ENCODE data around the gene NOTCH2. TPM values are rescaled to one million over a fixed set of nuclear protein-coding genes. Genes with fewer than 3 reads are reported as not detected.
"Not testable (repeated sequence)": the region's sequence is repeated elsewhere in the genome, so short reads cannot be mapped to it uniquely, and the experiment has no call there.

The NOTCH2 gene
- total RNA-seq, 2 experiments from 2014 or later = 90.9 to 95.6 TPM

DNA sequence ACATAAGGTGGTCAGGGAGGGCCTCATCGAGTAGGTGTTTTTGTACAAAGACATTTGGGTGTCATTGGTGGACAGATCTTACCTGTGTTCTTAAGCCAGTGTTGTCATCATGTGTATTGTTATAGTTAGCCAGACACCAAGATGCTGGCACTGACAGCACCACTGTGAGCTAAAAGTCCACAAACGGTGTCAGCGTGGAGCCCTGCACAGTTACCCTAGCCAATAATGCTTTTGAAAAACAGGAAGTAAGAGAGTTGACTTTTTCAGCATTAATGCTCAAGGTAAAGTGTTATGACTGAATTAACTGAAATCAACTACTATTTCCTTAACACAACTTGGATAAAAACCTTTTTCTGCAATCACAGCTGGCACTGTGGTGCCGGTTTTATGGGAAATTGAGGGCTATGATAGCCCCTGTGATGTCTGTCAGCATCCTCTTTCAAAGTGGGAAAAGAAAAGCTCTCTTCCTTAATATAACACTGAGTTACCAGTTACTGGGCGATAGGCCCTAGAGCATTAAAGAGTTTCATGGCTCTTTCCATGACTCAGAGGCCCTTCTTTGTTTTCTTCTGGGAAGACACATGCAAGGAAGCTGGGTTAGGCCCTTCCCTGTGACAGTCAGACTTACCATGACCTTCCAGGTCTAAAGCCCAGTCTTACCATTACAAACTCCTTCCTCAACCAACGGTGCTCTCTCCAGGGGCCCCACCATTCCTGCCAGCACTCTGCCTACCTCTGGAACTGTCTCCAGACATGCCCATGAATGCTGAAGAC, 29.7 kb upstream of the NOTCH2 start:
- H3K27me3 Mint-ChIP-seq; H3K36me3 Mint-ChIP-seq; H3K27ac Mint-ChIP-seq; H3K9me3 Mint-ChIP-seq (ENCODE audit: low read depth); DNase-seq; ATAC-seq; H3K4me1 Mint-ChIP-seq; H3K4me3 Mint-ChIP-seq; CTCF ChIA-PET: not testable (repeated sequence)

DNA sequence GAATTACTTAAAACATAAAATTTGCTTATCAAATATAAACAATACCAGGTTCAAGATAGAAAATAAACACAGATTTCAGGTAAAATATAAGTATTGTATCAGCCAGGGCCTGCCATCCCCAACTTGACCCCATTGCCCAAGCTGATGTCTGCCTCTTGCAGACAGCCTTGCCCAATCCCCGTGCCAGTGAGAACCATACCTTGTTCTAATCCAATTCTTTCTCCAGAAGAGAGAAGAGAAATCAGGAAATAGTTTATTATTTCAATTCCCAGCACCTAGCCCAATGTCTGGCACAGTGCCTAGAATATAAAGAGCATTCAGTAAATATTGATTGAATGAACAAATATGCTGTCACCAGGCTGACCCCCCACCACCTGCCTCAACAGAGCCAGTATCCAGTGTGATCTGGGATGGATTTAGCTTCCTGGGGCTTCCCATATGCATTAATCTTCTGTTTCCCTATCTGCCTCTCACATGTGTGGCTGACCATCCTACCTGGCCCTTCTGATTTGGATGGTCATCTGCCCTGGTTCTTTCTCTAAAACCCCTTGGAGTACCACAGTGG, 27.6 kb upstream of the NOTCH2 start:
- DNase-seq; H3K27me3 Mint-ChIP-seq; H3K36me3 Mint-ChIP-seq; H3K4me1 Mint-ChIP-seq; H3K9me3 Mint-ChIP-seq (ENCODE audit: low read depth); H3K27ac Mint-ChIP-seq; H3K4me3 Mint-ChIP-seq; ATAC-seq; CTCF ChIA-PET: not testable (repeated sequence)

DNA sequence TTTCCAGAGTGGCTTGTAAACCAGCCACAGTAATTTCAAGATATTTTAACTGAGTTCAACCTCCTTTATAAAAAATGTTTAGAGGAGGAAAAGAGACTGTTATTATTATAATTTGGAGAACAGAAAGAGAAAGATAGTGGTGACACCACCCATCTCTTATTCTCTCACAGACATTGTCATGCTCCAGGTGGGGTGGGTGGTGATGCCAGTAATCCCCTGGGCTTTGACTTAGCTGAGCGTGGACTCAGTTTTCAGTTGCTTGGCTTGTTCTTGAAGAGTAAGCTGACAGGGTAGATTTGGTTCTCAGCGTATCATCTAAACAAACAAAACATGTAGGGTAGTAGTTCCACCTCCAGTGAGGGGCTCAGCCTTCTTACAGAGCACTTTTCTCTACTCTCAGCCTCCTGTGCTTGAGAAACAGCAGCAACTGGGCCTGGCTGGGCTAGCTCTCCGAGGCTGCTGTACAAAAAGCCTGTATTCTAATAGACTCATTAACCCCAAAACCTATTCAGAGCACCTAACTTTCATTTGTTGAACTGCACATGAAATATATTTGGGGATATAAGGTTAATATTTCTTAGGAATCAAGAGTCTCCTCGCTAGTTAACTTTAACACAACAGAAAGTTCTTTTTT, 24.2 kb upstream of the NOTCH2 start:
- H3K27ac Mint-ChIP-seq; DNase-seq; H3K27me3 Mint-ChIP-seq; H3K4me3 Mint-ChIP-seq; H3K9me3 Mint-ChIP-seq (ENCODE audit: low read depth); CTCF ChIA-PET; H3K36me3 Mint-ChIP-seq; H3K4me1 Mint-ChIP-seq; ATAC-seq: not testable (repeated sequence)

DNA sequence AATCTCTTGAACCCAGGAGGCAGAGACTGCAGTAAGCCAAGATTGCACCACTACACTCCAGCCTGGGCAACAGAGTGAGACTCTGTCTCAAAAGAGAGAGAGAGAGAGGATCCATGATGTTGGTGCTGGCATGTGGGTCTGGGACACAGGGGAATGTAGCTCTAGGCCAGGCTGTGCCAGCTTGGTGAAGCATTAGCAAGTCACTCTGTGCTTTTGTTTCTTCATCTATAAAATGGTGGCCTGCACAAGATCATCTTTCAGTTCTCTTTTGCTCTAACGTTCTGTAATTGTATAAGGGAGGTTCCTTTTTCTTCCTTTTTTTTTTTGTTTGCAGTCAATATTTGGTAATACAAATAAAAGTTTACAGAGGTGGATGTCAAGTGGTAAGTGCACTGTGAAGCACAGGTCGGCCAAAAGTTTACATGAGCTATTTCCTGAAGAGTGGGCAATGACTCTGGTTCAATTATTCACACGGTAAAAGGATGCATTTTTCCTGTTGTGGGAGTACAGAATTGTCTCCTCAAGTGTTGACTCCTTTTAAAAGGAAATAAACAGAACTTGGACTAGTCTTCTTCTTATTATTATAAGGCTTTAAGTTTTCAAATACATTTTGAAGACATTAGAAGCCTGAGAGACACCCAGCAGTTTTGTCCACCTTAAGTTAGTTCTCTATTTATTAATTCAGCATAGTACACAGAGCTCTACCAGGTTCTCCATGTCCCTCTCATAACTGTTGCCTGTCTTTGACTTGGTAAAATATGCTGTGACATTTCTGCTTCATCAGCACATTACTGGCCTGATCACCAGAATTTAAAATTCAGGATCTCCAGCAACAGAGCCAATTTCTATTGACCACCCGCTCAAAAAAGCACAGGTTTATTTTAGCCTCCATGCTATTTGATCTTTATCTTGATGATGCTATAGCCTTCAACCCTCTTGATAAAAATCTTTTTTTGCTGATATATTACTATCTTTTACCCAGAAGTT, 23.1 kb upstream of the NOTCH2 start:
- H3K4me1 Mint-ChIP-seq = not testable (repeated sequence)

DNA sequence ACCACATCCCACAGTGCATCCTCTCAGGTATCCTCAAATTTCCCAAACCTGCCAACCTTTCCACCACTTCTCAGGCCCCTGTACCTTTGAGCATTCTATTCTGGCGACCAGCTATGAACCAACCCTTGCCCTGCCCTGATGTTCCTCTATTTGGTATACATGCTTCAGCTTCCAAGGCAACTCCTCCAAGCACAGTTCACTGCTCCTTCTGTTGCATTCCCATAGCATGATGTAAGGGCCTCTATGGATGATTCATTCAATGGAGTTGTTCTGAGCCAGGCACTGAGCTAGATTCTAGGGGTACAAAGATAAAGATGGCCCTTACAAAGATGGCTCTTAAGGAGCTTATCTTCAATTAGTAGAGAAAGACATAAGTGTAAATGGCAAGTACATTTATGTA, 21.4 kb upstream of the NOTCH2 start:
- H3K9me3 Mint-ChIP-seq (ENCODE audit: low read depth); CTCF ChIA-PET; H3K27me3 Mint-ChIP-seq; ATAC-seq; DNase-seq; H3K27ac Mint-ChIP-seq; H3K4me3 Mint-ChIP-seq; H3K4me1 Mint-ChIP-seq; H3K36me3 Mint-ChIP-seq: not testable (repeated sequence)

More for the DNA sequence above, 23.1 kb upstream of the NOTCH2 start:
- ATAC-seq; H3K36me3 Mint-ChIP-seq; DNase-seq; H3K27me3 Mint-ChIP-seq; H3K4me3 Mint-ChIP-seq; H3K9me3 Mint-ChIP-seq (ENCODE audit: low read depth); CTCF ChIA-PET; H3K27ac Mint-ChIP-seq: not testable (repeated sequence)

DNA sequence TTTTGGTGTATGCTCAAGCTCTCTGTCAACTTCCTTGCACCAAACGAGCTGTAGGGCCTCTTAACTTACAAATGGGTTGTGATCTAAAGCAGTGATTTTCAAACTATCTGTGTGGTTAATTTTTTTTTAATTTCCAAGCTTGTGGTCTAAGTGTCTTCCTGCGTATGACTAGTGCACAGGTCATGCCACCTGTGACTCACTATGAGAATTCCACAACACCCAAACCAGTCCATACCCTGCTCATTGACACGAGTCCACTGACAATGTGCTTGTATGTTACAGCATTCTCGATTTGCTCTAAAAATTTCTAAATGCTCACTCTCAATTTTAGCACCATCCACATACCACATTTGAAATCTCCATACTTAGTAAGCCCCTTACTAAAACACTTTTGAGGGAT, 18.5 kb upstream of the NOTCH2 start:
- CTCF ChIA-PET; H3K4me1 Mint-ChIP-seq; H3K4me3 Mint-ChIP-seq; H3K9me3 Mint-ChIP-seq (ENCODE audit: low read depth); H3K27me3 Mint-ChIP-seq; H3K36me3 Mint-ChIP-seq: not testable (repeated sequence)
- peak; percentile 66 for DNase-seq
- peak overlapping the region; percentile 50 for H3K27ac Mint-ChIP-seq
- peak; percentile 100 for ATAC-seq

DNA sequence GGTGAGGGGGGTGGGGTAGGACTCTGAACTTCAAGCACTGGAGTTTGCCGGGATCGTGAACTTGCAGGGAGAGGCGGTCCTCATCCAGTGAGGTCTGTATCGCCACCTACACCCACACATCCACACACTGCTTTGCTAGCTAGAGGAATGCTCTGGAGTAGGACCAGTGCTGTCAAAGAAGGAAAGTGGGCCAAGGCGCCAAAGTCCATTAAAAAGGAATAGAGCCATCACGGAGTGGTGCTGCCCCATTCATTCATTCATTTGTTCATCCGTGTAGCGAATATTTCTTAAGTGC, 405 bp upstream of the NOTCH2 start:
- H3K9me3 Mint-ChIP-seq (ENCODE audit: low read depth); ATAC-seq; CTCF ChIA-PET; H3K27ac Mint-ChIP-seq; H3K36me3 Mint-ChIP-seq; DNase-seq; H3K4me3 Mint-ChIP-seq; H3K27me3 Mint-ChIP-seq; H3K4me1 Mint-ChIP-seq: not testable (repeated sequence)

DNA sequence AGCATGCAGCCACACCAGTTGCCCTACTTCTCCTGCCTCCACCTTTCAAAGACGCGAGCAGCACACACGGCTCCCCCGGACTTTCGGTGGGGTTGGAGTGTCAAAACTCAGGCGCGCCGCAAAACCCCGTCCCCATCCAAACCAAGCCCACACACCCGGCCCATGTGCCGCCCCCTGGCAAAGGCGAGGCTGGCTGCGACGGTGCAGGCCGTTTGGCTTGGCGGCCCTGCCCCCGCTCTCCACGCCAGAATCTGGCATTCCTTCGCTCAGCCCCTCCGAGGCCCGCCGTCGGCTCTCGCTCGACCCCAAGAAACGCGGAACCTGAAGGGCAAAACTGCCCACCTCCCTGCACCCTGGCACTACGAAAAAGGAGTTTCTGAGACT, 787 bp downstream of the NOTCH2 start:
- DNase-seq = peak; percentile 41
- ATAC-seq; H3K27me3 Mint-ChIP-seq; H3K27ac Mint-ChIP-seq; H3K36me3 Mint-ChIP-seq; H3K9me3 Mint-ChIP-seq (ENCODE audit: low read depth); CTCF ChIA-PET; H3K4me1 Mint-ChIP-seq: not testable (repeated sequence)
- peak overlapping the region; percentile 61 for H3K4me3 Mint-ChIP-seq

DNA sequence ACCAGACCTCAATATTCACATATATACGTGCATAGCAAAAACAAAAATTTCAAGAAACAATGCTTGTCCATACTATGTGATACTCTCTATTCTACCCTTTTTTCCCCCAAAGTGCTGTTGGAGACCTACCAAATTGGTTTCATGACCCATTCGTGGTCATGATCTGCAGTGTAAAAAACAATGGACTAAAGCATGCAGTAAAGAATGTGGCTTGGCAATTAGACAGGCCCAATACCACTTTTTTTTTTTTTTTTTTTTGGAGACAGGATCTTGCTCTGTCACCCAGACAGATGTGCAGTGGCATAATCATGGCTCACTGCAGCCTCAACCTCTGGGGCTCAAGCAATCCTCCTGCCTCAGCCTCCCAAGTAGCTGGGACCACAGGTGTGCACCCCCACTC, 21.3 kb downstream of the NOTCH2 start:
- ATAC-seq; H3K27me3 Mint-ChIP-seq; H3K4me3 Mint-ChIP-seq; H3K27ac Mint-ChIP-seq; H3K4me1 Mint-ChIP-seq; CTCF ChIA-PET; H3K36me3 Mint-ChIP-seq; H3K9me3 Mint-ChIP-seq (ENCODE audit: low read depth); DNase-seq: not testable (repeated sequence)

DNA sequence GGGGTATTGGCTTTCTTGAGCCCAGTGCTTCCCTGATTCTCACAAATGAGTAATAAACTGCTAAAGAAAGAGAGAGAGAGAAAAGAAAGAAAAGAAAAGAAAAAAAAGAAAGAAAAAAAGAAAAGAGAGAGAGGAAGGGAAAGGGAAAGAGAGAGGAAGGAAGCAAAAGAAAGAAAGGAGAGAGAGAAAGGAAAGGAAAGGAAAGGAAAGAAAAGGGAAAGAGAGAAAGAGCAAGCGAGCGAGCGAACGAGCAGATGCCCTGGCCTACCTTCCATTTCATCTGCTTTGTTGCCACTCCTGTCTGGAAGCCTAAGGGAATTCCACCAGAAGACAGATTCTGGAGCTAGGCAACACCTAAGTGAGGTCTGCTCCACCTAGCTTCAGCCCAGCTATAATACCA, 27.7 kb downstream of the NOTCH2 start:
- ATAC-seq; H3K27me3 Mint-ChIP-seq; H3K4me1 Mint-ChIP-seq; H3K9me3 Mint-ChIP-seq (ENCODE audit: low read depth); H3K36me3 Mint-ChIP-seq; H3K27ac Mint-ChIP-seq; H3K4me3 Mint-ChIP-seq; DNase-seq; CTCF ChIA-PET: not testable (repeated sequence)

DNA sequence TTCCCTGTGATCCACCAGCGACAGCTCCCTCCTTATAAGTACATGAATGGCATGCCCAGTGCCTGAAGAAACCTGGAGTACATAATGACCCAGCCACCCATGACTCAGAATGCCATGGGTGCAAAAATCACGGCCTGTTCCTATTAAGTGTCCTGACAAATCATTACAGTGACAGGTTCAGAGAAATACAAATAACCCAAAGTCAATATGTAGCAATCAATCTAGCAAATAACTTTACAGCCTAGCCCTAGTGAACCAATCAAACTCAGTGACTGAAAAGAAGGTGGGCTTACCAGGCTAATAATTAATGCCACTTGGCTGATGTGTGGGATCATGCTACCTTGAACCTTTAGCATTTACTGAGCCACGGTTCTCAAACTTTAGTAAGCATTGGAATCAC, 37.2 kb downstream of the NOTCH2 start:
- CTCF ChIA-PET; ATAC-seq; H3K4me3 Mint-ChIP-seq; H3K4me1 Mint-ChIP-seq; H3K27ac Mint-ChIP-seq; H3K9me3 Mint-ChIP-seq (ENCODE audit: low read depth); H3K36me3 Mint-ChIP-seq; H3K27me3 Mint-ChIP-seq; DNase-seq: not testable (repeated sequence)

DNA sequence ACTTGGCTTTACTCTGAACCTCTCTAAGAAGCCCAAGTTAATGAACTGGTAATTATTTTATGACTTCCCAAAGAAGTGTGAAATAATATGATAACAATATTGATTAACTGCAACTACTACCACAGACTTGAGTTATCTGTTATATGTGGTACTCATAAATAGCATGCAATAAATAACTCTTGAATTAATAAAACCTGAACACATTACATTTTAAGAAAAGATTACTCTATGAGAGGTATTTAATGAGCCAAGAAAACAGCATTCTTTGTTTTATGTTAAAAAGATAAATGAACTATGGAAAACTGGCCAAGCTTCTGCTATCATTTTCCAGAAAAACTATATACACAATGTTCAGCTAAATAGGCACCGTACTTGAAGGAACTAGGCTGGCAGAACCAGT, 45.7 kb downstream of the NOTCH2 start:
- ATAC-seq; H3K4me1 Mint-ChIP-seq; H3K9me3 Mint-ChIP-seq (ENCODE audit: low read depth); H3K27ac Mint-ChIP-seq; H3K4me3 Mint-ChIP-seq; DNase-seq; CTCF ChIA-PET; H3K27me3 Mint-ChIP-seq; H3K36me3 Mint-ChIP-seq: not testable (repeated sequence)

DNA sequence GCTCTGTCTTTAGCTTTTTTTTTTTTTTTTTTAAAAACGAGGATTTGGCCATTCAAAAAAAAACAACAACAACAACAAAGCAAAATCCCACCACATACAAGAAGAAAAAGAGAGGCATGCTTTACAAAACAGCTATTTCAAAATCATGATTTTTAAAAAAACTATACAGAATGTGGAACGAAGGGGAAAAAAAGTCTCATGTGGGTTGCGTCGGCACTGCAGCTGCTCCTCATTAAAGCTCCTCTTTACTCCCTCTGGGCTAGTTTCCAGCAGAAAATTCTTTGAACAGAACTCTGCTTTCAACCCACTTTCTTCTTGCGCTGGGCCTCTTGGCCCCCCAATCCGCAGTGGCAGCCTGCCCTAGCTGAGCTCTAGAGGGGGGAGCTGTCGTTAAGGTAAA, 54.5 kb downstream of the NOTCH2 start:
- DNase-seq; H3K9me3 Mint-ChIP-seq (ENCODE audit: low read depth); CTCF ChIA-PET; H3K27me3 Mint-ChIP-seq; H3K4me1 Mint-ChIP-seq; ATAC-seq; H3K36me3 Mint-ChIP-seq; H3K4me3 Mint-ChIP-seq; H3K27ac Mint-ChIP-seq: not testable (repeated sequence)

DNA sequence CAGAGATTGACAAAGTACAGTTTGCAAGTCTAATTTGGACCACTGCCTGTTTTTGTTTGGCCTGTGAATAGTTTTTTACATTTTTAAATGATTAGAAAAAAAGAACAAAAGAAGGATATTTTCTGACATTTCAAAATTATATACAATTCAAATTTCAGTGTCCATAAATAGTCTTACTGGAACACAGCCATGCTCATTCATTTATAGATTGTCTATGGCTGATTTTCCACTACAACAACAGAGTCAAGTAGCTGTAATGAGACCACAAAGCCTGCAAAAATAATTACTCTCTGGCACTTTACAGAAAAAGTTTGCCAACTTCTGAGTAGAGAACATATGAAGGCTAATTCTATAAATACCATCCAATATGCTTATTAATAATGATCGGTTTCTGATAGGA, 61.1 kb downstream of the NOTCH2 start:
- H3K27ac Mint-ChIP-seq; CTCF ChIA-PET; H3K9me3 Mint-ChIP-seq (ENCODE audit: low read depth): not testable (repeated sequence)

More for the DNA sequence above, 61.1 kb downstream of the NOTCH2 start:
- H3K36me3 Mint-ChIP-seq, H3K27me3 Mint-ChIP-seq, ATAC-seq, H3K4me3 Mint-ChIP-seq, H3K4me1 Mint-ChIP-seq, DNase-seq: not testable (repeated sequence)

Measured in activated CD8-positive, alpha-beta memory T cell treated with anti-CD3 and anti-CD28 coated beads, Interleukin-2, amount 10 ng/mL, durations not matched to agents 7 days and 5 days (primary cell).